T-helper 2 cell treated with Interferon-gamma antibody and Interleukin-4, amounts not matched to agents 5 μg/mL and 100 μg/mL, for 36 hours (primary cell): Measurements from ENCODE around the gene CLDN24.
"Not testable (repeated sequence)": the region's sequence is repeated elsewhere in the genome, so short reads cannot be mapped to it uniquely, and the experiment has no call there.

Experiments used
- DNase-seq: peaks from one replicate; pipeline ENCODE4 v3.0.0; 2021; ENCODE audit warnings: low spot score
- H3K27ac Mint-ChIP-seq: one replicate; pipeline ENCODE4 v1.8.0; 2021; ENCODE audit warnings: mild to moderate bottlenecking, mixed read lengths
- H3K27me3 Mint-ChIP-seq: one replicate; pipeline ENCODE4 v1.8.0; 2021; ENCODE audit warnings: low read depth, mixed read lengths
- H3K36me3 Mint-ChIP-seq: one replicate; pipeline ENCODE4 v1.8.0; 2021; ENCODE audit warnings: low read depth, mixed read lengths
- H3K4me1 Mint-ChIP-seq: one replicate; pipeline ENCODE4 v1.8.0; 2021; ENCODE audit warnings: low read depth, mixed read lengths
- H3K4me3 Mint-ChIP-seq: one replicate; pipeline ENCODE4 v1.8.0; 2022; ENCODE audit warnings: mild to moderate bottlenecking, moderate library complexity, mixed read lengths
- H3K9me3 Mint-ChIP-seq: one replicate; pipeline ENCODE4 v1.8.0; 2021; ENCODE audit warnings: mixed read lengths

CLDN24 gene

DNA sequence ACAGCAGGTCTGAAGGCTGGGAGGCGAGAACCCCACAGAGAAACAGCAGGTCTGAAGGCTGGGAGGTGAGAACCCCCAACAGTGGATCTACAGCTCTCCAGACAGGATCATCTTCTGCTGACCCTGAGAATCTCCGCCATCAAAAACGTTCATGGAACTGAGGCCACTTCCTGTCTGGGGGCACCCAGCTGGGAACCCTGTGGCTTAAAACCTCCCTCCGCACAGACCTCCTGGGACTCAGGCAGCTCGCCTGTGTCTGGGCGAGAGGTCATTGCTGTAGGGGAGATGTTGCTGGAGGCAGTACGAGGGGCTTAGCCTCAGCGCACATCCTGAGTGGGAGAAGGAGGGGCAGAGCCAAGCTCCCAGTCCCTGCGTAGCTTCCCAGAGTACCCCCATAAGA lies 15.1 kb upstream of the CLDN24 start:
- H3K27me3 Mint-ChIP-seq: peaks cover 3% of the 10 kb centered on the region
- H3K27ac Mint-ChIP-seq: no peak overlapping the region
- no peak overlapping the region for H3K4me3 Mint-ChIP-seq
- no peaks in the 10 kb centered on the region for H3K9me3 Mint-ChIP-seq
- no peaks in the 10 kb centered on the region for H3K36me3 Mint-ChIP-seq
- peaks cover 5% of the 10 kb centered on the region for H3K4me1 Mint-ChIP-seq
- no peak for DNase-seq

DNA sequence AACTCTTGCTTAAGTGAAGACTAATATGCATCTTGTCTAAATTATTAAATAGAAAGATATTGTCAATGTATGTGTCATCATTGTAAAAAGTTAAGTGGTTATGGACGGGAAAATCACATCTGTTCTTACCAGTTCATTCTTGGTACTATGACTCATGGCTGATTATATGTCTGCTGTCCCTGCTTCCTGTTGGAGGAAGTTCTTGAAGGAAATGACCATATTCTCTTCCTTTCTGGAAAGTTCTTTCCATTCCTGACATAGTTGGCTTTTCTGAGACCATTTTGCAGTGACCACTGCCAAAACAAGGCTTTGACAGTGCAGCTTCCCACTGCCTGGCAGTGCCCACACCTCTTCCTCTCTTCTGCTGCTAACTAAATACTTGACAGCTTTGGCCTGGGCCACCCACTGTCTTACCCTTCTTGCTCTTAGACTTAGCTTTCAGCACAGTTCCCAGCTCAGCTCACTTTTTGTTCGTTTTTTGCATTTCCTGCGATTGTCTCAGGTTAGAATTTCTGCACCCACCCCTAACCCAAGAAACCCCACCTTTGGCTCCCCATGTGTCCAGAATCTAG lies 13.2 kb upstream of the CLDN24 start:
- Mint-ChIP-seq H3K4me1 (peaks cover 5% of the 10 kb centered on the region), H3K27ac (no peak overlapping the region), H3K4me3 (no peak overlapping the region), H3K27me3 (no peaks in the 10 kb centered on the region), H3K36me3 (no peaks in the 10 kb centered on the region), H3K9me3 (no peaks in the 10 kb centered on the region)
- no peak for DNase-seq

DNA sequence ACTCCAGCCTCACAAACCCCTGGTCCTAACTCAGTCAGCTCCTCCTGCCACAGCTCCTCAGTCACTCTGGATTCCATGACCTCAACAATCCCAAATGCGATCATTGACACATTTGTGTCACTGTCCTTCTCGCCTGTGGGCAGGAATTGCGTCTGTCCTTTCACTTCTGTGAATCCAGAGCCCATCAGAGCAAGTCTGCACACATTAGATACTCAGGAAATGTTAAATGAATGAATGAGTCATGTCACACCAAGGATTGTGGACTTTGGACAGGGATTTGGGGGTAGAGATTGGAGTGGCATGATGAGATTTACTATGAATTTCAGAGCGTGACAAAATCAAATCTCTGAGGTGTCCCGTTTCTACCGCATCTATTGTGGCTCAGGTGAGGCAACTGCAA lies 11.8 kb upstream of the CLDN24 start:
- no peak for DNase-seq
- H3K27me3 Mint-ChIP-seq: no peaks in the 10 kb centered on the region
- no peak overlapping the region for H3K27ac Mint-ChIP-seq
- H3K9me3 Mint-ChIP-seq: no peaks in the 10 kb centered on the region
- H3K36me3 Mint-ChIP-seq: no peaks in the 10 kb centered on the region
- H3K4me1 Mint-ChIP-seq: peaks cover 5% of the 10 kb centered on the region
- no peak overlapping the region for H3K4me3 Mint-ChIP-seq

DNA sequence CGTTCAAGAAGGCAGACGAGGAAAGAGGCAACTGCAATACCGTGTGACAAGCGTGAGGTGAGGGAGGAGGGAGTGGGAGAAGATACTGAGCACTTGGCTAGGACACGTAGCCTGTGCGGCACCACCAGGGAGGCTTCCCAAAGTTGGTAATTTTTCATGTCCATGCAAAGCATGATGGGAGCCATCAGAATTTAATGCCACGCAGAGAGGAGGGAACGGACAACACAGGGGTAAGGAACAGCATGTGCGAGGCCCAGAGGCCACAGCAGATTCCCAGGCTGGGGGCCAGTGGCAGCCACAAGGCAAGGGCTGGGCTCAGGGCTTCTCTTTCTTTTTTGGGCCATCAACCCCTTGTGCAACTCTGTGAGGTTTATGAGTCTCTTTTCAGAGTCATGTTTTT lies 11.0 kb upstream of the CLDN24 start:
- no peak overlapping the region for H3K4me3 Mint-ChIP-seq
- peaks cover 5% of the 10 kb centered on the region for H3K4me1 Mint-ChIP-seq
- no peak overlapping the region for H3K27ac Mint-ChIP-seq
- DNase-seq: no peak
- H3K36me3 Mint-ChIP-seq: no peaks in the 10 kb centered on the region
- no peaks in the 10 kb centered on the region for H3K9me3 Mint-ChIP-seq
- H3K27me3 Mint-ChIP-seq: no peaks in the 10 kb centered on the region

DNA sequence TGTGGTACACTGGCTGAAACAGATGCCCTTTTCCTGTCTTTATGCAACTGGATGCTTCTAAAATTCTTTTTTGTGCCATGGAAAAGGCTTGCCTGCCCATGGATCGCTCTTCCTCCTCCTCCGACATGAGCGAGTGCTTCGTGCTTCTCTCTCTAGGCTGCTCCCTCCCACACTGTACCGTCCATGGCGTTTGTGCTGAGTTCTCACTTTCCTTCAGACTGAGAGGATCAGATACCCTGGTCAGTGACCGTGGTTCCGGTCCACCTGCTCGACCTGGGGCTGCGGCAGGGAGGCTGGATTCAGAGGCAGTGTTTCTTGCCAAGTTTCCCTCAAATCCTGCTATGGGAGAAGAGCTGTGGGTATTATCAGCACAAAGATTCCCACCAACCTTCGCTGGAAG lies 10.2 kb upstream of the CLDN24 start:
- peaks cover 5% of the 10 kb centered on the region for H3K4me1 Mint-ChIP-seq
- H3K9me3 Mint-ChIP-seq: no peaks in the 10 kb centered on the region
- no peak for DNase-seq
- no peaks in the 10 kb centered on the region for H3K36me3 Mint-ChIP-seq
- no peak overlapping the region for H3K27ac Mint-ChIP-seq
- H3K27me3 Mint-ChIP-seq: no peaks in the 10 kb centered on the region
- H3K4me3 Mint-ChIP-seq: no peak overlapping the region

DNA sequence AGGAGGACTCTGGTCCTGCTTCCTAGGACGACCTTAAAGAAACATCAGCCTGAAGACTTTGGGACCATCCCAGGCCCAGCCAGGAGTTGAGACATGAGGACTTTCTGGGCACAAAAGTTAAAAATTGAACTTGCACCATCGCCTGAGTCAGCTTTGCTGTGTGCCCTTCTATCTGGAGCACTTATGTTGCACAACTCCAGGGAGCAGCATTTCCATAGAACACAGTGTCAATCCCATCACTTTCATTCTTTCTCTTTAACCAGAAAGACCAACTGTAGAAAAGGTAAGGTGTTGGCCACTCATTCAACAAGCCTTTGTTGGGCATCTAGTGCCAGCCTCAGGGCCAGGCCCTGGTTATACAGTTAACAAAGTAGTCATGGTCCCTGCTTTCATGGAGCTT lies 8.6 kb upstream of the CLDN24 start:
- Mint-ChIP-seq H3K4me3 (no peak overlapping the region), H3K36me3 (no peaks in the 10 kb centered on the region), H3K9me3 (no peaks in the 10 kb centered on the region), H3K27me3 (no peaks in the 10 kb centered on the region), H3K4me1 (peaks cover 5% of the 10 kb centered on the region), H3K27ac (no peak overlapping the region)
- no peak for DNase-seq

DNA sequence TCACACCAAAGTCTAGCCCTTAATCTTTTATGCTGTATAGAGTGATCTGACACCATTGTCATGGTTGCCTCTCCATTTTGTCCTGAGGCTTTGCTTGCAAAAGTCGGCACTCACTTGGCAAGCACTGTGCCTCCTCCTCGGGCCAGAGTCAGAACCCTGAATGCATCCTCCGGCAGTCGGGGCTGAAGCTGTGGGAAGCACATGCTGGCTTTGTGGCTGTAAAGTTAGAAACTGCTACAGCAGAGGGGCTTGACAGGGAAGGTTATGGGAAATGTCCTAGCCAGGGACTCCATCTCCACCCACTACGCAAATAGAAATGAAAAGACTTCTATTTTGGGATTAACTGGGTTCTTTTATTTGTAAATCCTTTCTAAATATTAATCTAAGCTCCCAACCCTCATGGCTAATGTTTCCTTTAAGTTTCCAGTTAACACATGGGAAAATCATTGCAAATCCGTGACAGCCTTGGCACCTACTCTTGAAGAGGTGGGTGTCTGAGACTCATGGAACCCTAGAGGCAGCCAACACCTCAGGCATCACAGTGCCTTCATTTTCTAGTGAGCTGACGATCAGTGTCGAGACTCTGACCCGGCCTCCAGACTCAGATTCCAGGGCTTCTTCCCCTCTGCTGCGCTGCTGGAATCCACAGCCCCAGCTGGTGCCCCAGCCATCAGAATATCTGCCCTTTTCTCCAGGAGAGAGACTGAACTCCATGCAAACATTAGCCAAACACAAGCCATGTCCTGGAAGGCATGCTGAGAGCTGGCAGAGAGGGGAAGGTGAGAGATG lies 7.9 kb upstream of the CLDN24 start:
- DNase-seq: no peak
- no peak overlapping the region for H3K4me3 Mint-ChIP-seq
- H3K27me3 Mint-ChIP-seq: no peaks in the 10 kb centered on the region
- H3K36me3 Mint-ChIP-seq: no peaks in the 10 kb centered on the region
- H3K4me1 Mint-ChIP-seq: no peaks in the 10 kb centered on the region
- H3K9me3 Mint-ChIP-seq: no peaks in the 10 kb centered on the region
- H3K27ac Mint-ChIP-seq: no peak overlapping the region

DNA sequence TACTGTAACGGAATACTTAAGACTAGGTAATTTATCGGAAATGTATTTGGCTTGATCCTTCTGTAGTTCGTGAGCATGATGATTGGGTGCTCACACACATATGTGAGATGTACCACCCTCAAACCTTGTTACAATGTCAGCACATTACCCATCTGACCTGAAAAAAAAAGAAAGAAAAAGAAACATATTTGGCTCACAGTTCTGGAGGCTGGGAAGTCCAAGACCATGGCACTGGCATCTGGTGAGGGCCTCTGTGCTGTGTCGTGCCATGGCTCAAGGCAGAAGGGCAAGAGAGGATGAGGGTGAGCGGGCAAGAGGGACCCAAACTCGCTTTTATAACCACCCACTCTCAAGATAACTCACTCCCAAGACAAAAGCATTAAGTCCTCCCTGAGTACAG lies 7.0 kb upstream of the CLDN24 start:
- no peaks in the 10 kb centered on the region for H3K27me3 Mint-ChIP-seq
- no peak overlapping the region for H3K4me3 Mint-ChIP-seq
- H3K36me3 Mint-ChIP-seq: no peaks in the 10 kb centered on the region
- DNase-seq: no peak
- H3K27ac Mint-ChIP-seq: no peak overlapping the region
- H3K9me3 Mint-ChIP-seq: no peaks in the 10 kb centered on the region
- no peaks in the 10 kb centered on the region for H3K4me1 Mint-ChIP-seq

DNA sequence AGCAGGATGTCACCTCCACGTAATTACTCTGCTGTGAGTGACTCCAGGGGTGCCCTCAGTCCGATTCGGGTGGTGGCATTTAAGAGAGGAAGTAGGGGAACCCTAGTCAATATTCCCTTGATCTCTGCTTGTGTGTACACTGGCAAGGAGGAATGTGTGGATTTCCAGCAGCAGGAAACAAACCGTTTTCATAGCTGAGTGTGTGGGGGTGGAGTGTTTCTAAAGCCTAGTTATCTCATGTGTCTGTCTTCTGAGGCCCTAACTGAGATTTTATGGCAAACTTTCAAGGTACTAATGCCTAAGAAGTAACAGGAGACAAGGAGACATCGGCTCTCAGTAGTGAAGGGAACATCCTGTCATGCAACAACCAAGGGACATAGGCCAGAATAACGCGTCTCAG lies 6.6 kb upstream of the CLDN24 start:
- H3K27ac Mint-ChIP-seq: no peak overlapping the region
- H3K36me3 Mint-ChIP-seq: no peaks in the 10 kb centered on the region
- no peaks in the 10 kb centered on the region for H3K4me1 Mint-ChIP-seq
- no peaks in the 10 kb centered on the region for H3K27me3 Mint-ChIP-seq
- no peaks in the 10 kb centered on the region for H3K9me3 Mint-ChIP-seq
- H3K4me3 Mint-ChIP-seq: no peak overlapping the region
- no peak for DNase-seq

DNA sequence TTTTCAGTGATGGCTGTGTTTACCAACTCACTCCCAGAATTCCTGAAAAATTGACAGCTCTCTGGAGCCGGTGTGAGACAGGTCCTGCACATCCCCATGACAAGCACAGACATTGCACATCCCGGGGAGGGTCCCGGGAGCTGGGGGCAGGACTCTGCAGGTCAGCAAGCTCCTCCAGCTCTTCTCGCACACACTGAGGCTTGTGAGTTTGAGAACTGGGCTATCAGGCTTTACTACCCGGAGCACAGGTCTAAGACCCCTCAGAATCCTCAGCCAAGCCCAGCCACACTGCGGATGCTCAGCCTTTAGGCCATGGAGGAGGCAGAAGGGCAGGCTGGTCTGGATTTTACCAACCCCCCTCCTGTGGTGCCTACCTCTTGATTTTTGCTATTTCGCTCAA lies 5.6 kb upstream of the CLDN24 start:
- no peaks in the 10 kb centered on the region for H3K4me1 Mint-ChIP-seq
- H3K27me3 Mint-ChIP-seq: no peaks in the 10 kb centered on the region
- H3K9me3 Mint-ChIP-seq: no peaks in the 10 kb centered on the region
- no peak overlapping the region for H3K4me3 Mint-ChIP-seq
- no peak overlapping the region for H3K27ac Mint-ChIP-seq
- H3K36me3 Mint-ChIP-seq: no peaks in the 10 kb centered on the region
- no peak for DNase-seq

DNA sequence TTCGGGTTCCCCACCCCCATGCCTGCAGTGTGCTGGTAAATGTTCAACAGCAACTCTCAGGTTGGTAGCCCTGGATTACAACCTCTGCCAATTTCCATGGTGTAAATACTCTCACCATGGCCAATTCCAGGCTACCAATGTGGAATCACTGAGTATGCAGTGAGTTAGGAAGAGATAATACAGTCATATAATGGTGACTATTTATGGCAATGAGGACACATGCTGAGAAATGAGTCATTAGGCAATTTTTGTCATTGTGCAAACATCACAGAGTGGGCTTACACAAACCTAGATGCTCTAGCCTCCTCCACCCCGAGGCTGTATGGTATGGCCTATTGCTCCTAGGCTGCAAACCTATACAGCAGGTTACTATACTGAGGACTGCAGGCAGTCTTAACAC lies 4.6 kb upstream of the CLDN24 start:
- H3K4me1 Mint-ChIP-seq: no peaks in the 10 kb centered on the region
- H3K4me3 Mint-ChIP-seq: no peak overlapping the region
- H3K9me3 Mint-ChIP-seq: no peaks in the 10 kb centered on the region
- no peaks in the 10 kb centered on the region for H3K27me3 Mint-ChIP-seq
- no peak overlapping the region for H3K27ac Mint-ChIP-seq
- no peak for DNase-seq
- H3K36me3 Mint-ChIP-seq: no peaks in the 10 kb centered on the region

DNA sequence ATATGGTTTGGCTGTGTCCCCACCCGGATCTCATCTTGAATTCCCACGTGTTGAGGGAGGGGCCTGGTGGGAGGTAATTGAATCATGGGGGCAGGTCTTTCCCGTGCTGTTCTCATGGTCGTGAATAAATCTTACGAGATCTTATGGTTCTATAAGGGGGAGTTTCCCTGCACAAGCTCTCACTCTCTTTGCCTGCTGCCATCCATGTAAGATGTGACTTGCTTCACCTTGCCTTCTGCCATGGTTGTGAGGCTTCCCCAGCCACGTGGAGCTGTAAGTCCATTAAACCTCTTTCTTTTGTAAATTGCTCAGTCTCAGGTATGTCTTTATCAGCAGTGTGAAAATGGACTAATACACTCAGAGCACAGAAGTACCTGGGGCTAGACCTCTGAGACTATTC lies 4.2 kb upstream of the CLDN24 start:
- not testable (repeated sequence) for H3K4me3 Mint-ChIP-seq, H3K27me3 Mint-ChIP-seq, DNase-seq, H3K27ac Mint-ChIP-seq, H3K4me1 Mint-ChIP-seq, H3K9me3 Mint-ChIP-seq, H3K36me3 Mint-ChIP-seq

DNA sequence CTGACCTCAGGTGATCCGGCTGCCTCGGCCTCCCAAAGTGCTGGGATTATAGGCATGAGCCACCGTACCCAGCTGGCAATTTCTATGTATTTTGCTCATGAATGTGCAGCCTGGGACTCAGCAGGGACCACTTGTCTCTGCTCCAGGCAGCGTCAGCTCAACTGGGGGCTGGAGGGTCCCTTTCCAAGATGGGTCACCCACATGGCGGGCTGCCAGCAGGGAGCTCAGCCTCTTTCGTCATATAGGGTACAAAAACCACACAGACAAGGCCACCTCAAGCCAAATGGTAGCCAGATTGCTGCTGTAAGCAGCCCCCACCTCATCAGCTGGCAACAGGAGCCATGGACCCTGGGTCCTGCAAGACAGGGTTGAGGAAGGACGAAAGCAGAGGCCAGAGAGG lies 2.4 kb upstream of the CLDN24 start:
- H3K9me3 Mint-ChIP-seq: no peaks in the 10 kb centered on the region

DNA sequence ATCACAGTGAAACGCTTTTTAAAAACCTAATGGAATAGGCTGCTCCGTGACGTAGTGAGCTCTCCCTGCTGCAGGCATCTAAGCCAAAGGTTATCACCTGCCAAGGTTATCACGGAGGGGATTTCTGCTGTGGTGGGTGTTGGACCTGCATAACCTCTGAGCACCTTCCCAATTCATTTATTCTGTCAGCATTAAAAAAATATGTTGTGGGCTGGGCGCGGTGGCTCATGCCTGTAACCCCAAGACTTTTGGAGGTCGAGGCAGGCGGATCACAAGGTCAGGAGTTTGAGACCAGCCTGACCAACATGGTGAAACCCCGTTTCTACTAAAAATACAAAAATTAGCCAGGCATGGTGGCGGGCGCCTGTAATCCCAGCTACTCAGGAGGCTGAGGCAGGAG lies 1.8 kb upstream of the CLDN24 start:
- not testable (repeated sequence) for H3K4me3 Mint-ChIP-seq, H3K27ac Mint-ChIP-seq, H3K36me3 Mint-ChIP-seq, DNase-seq, H3K4me1 Mint-ChIP-seq, H3K27me3 Mint-ChIP-seq, H3K9me3 Mint-ChIP-seq

More for the DNA sequence above, 2.4 kb upstream of the CLDN24 start:
- H3K36me3 Mint-ChIP-seq: no peaks in the 10 kb centered on the region
- no peaks in the 10 kb centered on the region for H3K4me1 Mint-ChIP-seq
- DNase-seq: no peak
- H3K27me3 Mint-ChIP-seq: no peaks in the 10 kb centered on the region
- no peak overlapping the region for H3K27ac Mint-ChIP-seq
- no peak overlapping the region for H3K4me3 Mint-ChIP-seq

DNA sequence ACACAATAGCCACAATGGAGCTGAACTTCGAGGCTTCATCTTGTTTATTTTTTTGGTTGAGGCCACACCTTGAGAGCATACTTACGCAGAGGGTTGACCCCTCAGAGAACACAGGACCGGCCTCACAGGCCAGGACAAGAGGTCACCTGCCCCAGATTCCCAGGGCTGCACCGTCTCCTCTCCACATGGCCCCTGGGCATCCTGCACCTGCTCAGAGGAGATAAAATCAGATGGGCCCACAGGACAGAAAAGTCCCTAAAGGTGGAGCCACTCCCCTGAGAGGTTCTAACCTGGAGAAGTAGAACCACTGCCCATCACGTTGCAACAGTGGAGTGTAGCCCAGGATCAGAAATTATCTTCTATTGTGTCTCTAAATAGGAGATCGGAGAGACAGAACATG lies 1.1 kb upstream of the CLDN24 start:
- Mint-ChIP-seq H3K36me3 (no peaks in the 10 kb centered on the region), H3K4me1 (no peaks in the 10 kb centered on the region), H3K9me3 (no peaks in the 10 kb centered on the region), H3K27me3 (no peaks in the 10 kb centered on the region), H3K4me3 (no peak overlapping the region), H3K27ac (no peak overlapping the region)
- DNase-seq: no peak
